GM21390 (cell line): Measurements from ENCODE around the gene C2orf78.

ENCODE experiments used
- ATAC-seq: cut with Tn5 transposase; IDR thresholded peaks from one replicate; pipeline ENCODE4 v1.9.1; 2021; ENCODE audit not compliant: unreplicated experiment

The C2orf78 gene

DNA sequence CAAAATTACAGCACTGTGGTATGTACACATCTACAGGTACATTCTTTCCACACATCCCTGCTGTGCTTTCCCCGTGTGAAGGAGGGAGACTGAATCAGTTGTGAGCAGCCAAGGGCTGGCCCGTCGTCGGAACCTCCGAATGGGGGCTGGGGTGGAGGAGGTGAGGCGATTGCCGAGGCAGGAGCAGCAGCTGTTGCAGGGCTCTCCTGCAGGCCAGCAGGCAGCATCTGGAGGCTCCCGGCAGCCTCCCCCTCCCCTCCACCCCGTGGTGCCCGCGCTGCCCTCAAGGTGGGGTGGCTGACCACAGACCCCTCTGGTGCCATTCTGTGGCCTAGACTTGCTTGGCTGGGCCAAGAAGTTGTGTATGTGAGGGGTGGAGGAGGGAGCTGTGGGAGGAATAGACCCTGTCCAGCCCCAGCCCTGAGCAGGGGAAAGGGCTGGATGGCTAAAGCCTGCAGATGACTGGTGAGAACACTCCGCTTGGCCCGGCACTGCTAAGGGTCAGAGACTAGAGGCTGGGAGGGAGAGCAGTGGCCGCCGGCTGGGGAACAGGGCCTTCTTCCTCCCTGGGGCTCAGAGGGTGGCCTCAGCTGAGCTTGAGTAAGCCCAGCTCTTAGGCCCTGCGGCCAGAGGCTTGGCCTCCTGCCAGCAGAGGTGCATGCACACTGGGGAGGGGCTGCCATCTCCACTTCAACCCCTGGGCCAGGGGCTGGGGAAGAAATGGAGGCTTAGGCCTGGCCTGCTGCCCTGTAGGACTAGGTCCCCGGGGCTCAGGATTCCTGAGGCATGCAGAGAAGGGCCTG lies 52.4 kb downstream of the C2orf78 start:
- ATAC-seq = no peak

DNA sequence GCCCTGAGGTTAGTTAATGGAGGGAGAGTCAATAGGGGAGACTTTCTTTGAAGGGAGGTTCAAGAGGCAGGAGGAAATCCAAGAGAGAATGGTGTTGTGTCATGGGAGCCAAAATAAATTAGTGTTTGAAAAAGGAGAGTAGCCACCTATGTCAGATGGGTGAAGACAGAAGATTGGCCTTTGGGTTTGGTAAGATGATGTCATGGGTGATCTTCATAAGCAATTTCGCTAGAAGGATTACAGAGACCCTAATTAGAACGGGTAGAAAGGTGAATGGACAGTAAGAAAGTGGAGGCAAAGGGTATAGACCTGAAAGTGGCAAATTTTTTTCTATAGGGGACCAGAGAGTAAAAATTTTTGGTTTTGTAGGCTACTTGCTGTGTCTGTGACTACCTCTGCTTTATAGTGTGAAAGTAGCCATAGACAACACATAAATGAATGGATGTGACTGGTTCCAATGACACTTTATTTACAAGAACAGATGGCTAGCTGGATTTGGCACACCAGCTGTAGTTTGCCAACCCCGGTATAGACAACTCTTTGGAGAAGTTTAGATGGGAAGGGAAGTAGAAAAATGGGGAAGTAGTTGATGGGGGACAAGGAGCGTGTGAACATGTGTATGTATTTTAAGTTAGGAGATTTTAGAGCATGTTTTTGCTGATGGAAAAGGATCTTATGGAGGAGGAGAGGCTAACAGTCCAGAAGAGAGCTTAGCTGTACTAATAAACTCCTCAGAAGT lies 54.0 kb downstream of the C2orf78 start:
- ATAC-seq = no peak

- no peak for ATAC-seq
Observed at GRCh38 chr2:73838889-73839534, 55.0 kb downstream of the C2orf78 start.

DNA sequence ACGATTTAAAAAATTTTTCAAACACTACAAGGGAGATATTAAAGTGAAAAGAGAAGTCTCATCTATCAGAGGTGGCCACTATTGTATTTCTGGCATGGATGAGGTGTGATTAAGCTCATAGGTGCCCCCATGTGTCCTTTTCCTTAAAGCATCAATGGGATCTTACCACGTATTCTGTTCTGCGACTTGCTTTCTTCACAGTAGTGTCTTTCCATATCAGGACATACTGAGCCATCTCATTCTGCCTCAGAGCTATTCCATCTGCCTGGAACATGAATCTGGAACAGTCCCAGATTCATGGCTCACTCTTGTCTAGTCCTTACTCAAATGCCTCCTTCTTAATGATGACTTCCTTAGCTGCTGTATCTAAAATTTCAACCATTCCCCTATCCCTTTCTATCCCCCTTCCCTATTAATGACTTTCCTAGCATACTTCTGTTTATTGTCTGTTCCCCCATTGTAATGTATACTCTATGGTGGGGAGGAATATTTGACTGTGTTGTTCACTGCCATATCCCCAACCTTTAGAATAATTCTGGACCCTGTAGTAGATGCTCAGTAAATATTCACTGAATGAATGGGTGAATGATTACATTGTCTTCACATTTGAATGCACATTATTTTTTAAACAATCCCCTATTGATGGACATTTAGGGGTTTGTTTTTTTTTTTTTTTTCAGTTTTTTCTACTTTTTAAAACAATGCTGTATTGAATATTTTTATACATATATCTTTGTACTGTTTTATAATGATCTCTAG lies 55.8 kb downstream of the C2orf78 start:
- ATAC-seq = no peak

- ATAC-seq = no peak
Observed at GRCh38 chr2:73841912-73842738, 58.1 kb downstream of the C2orf78 start.

GRCh38 chr2:73842739-73843019 lies 58.7 kb downstream of the C2orf78 start:
- ATAC-seq = no peak

GRCh38 chr2:73844087-73844486 lies 60.1 kb downstream of the C2orf78 start:
- no peak for ATAC-seq

GRCh38 chr2:73850009-73850408 lies 66.0 kb downstream of the C2orf78 start:
- ATAC-seq = no peak

DNA sequence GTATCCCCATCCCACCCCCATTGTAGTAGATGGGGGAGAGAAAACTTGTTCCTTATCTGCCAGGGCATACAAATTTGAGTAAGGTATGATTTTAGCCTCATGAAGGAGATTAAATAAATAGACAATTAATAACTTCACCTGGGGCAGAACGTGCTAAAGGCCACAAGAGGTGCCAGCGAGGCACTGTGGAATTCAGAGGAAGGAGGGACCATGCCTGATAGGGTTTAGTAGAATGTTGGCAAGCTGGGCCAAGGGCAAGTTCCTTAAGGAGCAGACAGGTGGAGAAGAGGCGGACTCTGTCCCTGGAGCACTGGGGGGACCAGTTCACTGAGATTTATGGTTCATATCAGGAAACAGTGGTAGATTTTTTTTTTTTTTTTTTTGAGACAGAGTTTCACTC lies 67.3 kb downstream of the C2orf78 start:
- no peak for ATAC-seq

DNA sequence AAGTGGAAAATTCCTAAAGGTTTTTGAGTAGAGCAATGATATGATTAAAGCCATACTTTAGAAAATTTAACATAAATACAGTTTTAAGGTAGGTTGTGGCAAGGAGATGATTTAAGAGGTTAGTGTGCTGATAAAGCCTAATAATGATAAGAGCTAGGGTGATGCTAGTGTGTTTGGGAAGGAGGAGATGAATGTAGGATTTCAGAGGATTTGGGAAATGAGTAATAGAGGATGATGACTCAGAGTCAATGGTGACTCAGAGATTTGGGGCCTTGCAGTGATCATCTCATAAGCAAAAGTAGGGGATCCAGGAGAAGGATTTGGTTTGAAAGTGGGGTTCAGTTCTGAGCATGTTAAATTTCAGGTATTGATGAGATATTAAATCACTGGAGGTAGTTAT lies 68.0 kb downstream of the C2orf78 start:
- no peak for ATAC-seq

- no peak for ATAC-seq
Observed at GRCh38 chr2:73855526-73855925, 71.5 kb downstream of the C2orf78 start.

DNA sequence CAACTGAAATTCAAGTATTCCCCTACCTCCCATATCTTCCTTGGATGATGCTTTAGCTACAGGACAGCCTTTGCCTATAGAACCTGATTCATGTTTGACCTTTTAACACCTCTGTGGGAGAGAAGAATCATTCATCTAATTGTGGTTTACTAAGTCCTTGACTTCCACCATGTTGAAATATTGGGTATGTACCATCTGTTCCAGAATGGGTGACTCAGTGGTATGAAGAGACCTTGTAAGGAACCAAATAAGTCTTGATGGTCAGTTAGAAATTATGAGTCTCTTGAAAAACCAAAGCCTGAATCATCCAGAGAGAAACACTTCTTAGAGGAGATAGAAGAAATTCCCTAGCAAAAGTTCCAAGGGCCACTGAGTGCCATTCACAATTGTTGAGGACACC lies 72.2 kb downstream of the C2orf78 start:
- no peak for ATAC-seq

DNA sequence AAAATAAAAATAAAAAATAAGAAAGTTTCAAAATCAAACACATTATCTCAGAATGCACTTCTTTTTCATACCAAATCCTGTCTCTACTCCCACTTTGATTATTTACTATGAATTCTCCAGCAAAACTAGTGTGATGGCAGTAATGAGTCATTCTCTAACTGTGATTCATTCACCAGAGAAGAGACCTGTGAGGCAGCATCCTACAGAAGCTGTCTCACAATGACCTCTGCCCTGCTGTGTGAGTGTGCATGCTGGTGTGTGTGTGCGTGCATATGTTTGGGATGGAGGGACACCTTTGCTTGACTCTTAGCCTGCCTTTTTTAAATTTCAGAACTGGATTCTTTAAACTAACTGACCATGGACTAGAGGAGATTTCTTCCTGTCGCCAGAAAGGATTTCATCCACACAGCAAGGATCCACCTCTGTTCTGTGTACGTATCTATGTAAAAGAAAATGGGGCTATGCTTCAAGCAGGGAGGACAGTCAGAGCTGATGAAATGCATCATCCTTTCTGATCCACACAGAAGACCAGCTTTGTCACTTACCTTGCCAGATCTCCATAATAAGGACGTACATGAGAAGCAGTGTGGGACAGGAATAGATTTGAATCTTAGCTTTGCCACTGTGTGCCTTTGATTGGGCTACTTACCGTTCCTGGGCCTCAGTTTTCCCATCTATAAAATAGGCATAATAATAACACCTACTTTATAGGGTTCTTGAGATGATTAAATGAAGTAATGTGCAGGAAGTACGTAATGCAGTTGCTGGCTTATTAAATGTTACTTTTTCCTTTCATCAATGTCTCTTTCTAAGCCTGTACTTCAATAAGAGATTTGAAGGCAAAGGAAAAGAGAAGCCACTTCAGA lies 76.0 kb downstream of the C2orf78 start:
- ATAC-seq = no peak

- no peak for ATAC-seq
Observed at GRCh38 chr2:73862987-73863386, 79.0 kb downstream of the C2orf78 start.
